ENCODE results near the gene CHN2.

Gene CHN2

DNA sequence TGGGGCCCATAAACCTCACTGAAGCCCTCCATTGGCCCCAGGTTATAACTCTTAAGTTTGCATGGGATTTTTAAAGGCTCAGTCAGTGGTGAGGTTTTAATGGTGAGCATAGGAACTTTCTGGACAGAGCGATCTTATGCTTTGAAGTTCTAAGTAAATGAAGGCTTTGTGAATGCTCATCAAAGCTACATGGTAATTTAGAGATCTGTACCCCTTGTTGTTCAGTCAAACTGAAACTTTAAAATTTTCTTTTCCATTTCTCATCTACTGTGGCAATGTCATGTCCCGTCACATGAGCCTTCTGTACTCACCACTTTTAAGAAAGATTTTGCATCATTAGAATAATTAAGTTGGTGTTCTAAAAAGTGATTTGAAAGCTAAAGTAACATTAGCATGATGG lies 39.9 kb downstream of the CHN2 start:
- TF ChIP-seq, protein P1, sequence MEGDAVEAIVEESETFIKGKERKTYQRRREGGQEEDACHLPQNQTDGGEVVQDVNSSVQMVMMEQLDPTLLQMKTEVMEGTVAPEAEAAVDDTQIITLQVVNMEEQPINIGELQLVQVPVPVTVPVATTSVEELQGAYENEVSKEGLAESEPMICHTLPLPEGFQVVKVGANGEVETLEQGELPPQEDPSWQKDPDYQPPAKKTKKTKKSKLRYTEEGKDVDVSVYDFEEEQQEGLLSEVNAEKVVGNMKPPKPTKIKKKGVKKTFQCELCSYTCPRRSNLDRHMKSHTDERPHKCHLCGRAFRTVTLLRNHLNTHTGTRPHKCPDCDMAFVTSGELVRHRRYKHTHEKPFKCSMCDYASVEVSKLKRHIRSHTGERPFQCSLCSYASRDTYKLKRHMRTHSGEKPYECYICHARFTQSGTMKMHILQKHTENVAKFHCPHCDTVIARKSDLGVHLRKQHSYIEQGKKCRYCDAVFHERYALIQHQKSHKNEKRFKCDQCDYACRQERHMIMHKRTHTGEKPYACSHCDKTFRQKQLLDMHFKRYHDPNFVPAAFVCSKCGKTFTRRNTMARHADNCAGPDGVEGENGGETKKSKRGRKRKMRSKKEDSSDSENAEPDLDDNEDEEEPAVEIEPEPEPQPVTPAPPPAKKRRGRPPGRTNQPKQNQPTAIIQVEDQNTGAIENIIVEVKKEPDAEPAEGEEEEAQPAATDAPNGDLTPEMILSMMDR (IDR thresholded peaks at IDR 0.05; ENCODE audit: borderline replicate concordance, insufficient read depth, low read depth, low read length) = no peak
- no peak overlapping the region for H3K4me3 ChIP-seq (ENCODE audit: low read depth, low read length)

DNA sequence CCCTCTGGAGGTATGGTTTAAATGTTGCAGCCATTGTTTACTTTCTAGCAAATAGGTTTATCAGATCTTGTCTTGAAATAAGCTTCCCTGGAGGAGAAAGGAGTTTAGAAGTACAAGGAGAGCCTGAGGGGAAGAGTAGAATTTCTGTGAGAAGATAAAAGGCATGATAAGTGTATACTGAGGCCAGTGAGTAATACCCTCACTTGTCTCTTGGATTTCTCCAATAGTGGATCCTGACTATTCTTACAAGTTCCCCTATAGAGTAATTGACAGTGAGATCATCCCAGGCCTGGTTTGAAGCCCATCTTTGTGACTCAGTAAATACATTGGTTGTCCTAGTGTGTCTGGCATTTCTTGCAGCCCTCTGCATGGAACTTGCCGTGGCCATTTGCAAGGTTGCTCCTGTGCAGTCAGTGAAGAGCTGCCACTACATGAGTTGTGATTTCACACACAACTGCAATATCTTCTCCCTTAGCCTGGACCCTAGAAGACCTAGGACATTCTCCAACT lies 41.6 kb downstream of the CHN2 start:
- TF ChIP-seq, protein P1 (IDR thresholded peaks at IDR 0.05; ENCODE audit: borderline replicate concordance, insufficient read depth, low read depth, low read length) = no peak
- no peak overlapping the region for H3K4me3 ChIP-seq (ENCODE audit: low read depth, low read length)

DNA sequence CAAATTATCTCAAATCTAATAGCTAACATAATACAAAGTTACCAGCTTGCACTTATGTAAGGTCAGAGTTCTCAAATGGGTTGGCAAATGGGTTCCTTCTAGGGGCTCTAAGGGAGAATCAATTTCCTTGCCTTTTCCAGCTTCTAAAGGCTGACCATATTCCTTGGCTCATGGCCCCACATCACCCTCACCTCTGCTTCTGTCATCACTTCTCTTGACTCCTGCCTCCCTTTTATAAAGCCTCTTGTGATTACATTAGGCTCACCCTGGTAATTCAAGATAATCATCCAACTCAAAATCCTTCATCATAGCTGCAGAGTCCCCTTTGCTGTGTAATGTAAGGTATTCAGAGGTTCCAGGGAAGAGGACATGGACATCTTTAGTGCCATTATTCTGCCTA lies 42.1 kb downstream of the CHN2 start:
- H3K4me3 ChIP-seq (ENCODE audit: low read depth, low read length) = no peak overlapping the region
- TF ChIP-seq, protein P1 (IDR thresholded peaks at IDR 0.05; ENCODE audit: borderline replicate concordance, insufficient read depth, low read depth, low read length) = no peak

DNA sequence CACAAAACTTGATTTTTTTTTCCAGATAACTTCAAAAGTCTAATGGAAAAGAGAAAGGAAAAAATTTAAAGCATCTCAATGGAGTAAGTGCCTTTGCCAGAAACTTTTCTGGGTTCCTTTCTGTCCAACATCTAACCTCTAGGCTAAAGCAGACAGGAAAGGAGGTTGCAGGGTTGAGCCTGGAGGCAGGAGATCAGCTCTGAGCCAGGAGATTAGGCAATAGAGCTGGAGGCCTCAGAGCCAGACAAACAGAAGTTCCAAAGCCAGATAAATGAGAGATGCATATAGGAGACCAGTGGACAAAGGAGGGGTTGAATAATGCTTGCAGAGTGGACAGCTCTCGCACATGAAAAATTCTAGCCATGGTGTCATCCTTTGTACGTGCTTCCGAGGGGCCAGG lies 42.9 kb downstream of the CHN2 start:
- TF ChIP-seq, protein P1 (IDR thresholded peaks at IDR 0.05; ENCODE audit: borderline replicate concordance, insufficient read depth, low read depth, low read length) = no peak
- no peak overlapping the region for H3K4me3 ChIP-seq (ENCODE audit: low read depth, low read length)

DNA sequence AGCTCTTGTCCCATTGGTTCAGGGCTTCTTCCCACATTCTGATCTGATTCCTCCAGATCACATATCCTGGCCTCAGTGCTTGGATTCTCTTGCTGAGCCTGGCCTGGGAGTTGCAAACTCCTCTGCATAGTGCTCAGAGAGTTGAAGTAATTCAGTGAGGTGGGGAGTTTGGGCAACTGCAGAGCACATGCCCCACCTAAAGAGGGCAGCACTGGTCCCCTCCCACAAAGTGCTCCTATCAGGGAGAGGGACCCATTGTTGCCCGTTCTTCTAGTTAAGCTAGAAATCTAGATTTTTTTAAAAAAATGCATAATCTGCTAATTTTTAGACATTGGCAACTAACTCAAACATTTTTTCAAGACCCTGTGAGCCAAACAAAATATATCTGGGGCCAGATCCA lies 45.1 kb downstream of the CHN2 start:
- no peak overlapping the region for H3K4me3 ChIP-seq (ENCODE audit: low read depth, low read length)
- TF ChIP-seq, protein P1 (IDR thresholded peaks at IDR 0.05; ENCODE audit: borderline replicate concordance, insufficient read depth, low read depth, low read length) = peak; percentile 57

DNA sequence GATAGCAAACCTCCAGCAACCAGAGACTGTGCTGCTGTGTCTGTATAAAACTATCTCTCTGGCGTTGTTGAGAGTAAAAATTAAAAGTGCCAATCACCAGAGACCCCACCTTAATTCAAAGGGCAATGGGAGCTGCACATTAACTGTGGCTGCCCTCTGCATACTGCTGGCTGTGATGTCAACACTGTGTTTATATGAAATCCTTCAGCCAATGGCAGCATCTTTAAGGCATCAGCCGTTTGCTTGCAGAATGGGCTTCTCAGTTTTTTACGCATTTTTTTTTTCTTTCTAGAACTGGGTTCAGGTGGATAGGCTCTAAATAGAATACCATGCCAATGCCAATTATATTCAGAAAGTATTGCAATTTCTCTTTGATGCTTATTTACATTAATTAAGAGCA lies 47.7 kb downstream of the CHN2 start:
- H3K4me3 ChIP-seq (ENCODE audit: low read depth, low read length) = no peak overlapping the region
- TF ChIP-seq, protein P1 (IDR thresholded peaks at IDR 0.05; ENCODE audit: borderline replicate concordance, insufficient read depth, low read depth, low read length) = no peak

DNA sequence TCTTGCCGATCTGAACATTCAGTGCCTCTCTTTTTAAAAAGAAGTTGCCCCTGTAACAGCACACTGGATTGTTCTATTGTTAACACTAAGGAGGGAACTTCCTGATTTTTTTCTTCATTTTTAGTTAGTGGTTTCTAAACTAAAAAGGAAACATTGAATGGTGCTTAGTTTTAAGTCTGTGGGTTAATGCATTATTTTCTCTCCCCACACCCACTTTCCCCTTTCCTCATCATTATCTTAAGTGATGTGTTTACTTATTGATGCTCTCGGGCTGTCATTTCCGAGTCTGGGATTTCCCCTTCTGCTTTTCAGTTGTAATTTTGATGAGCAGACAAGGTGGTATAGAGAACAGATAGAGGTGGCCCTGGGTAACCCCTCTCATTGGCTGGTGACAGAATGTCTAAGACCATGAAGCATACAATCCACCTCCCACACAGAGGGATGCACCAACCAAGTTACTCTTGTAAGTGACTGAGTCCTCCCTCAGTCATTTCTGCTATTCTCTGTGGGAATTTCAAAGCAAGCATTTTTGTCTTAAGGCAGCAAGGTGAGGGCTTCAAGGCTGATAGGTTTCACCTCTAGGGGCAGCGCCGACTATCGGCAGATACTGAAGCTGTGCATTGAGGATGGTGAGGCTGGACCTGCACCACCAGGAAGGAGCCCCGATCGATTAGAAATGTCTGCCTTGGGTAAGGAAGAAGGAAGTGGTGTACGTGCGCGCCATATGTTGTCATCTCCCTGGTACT lies 49.5 kb downstream of the CHN2 start:
- H3K4me3 ChIP-seq (ENCODE audit: low read depth, low read length) = no peak overlapping the region
- TF ChIP-seq, protein P1 (IDR thresholded peaks at IDR 0.05; ENCODE audit: borderline replicate concordance, insufficient read depth, low read depth, low read length) = peak; percentile 52; the same call in 1 of the 2 replicates
